ENCODE measurements around the gene RNF112. TPM values are rescaled to one million over a fixed set of nuclear protein-coding genes. Genes with fewer than 3 reads are reported as not detected.

The RNF112 gene
- total RNA-seq, 1 experiment from 2014 or later, result 0.10 TPM

GRCh38 chr17:19380481-19381301, 30.3 kb upstream of the RNF112 start:
- no TSS peak for BruUV-seq (replicated peaks)
- ChIA-PET POLR2A (no interaction called here), CTCF (no interaction called here)
- Histone ChIP-seq H3K4me3 (ENCODE audit: low read depth in 2 of 2, low read length in 2 of 2) (no peak overlapping the region), H3K4me1 (ENCODE audit: control insufficient read depth, insufficient read depth, low read length) (no peaks in the 10 kb centered on the region; the same call in 1 of the 2 replicates), H3K27me3 (ENCODE audit: control insufficient read depth, insufficient read depth, low read length) (no peaks in the 10 kb centered on the region), H3K36me3 (ENCODE audit: control insufficient read depth, insufficient read depth, low read length) (peaks cover 6% of the 10 kb centered on the region), H3K27ac (ENCODE audit: low read length) (no peak overlapping the region), H3K9me3 (ENCODE audit: control insufficient read depth, insufficient read depth, low read depth, low read length) (no peaks in the 10 kb centered on the region)
- no peak for DNase-seq (ENCODE audit: low read depth, low spot score)
- TF ChIP-seq CTCF (IDR thresholded peaks at IDR 0.05) (no peak), SIN3A (IDR thresholded peaks at IDR 0.05; ENCODE audit: borderline replicate concordance, insufficient read depth, low read depth, low read length) (no peak), TCF7L2 (IDR thresholded peaks at IDR 0.05; ENCODE audit: low read depth, low read length) (no peak), POLR2AphosphoS5 (IDR thresholded peaks at IDR 0.05; ENCODE audit: low read depth, low read length) (no peak)
- TF ChIP-seq, protein P1, sequence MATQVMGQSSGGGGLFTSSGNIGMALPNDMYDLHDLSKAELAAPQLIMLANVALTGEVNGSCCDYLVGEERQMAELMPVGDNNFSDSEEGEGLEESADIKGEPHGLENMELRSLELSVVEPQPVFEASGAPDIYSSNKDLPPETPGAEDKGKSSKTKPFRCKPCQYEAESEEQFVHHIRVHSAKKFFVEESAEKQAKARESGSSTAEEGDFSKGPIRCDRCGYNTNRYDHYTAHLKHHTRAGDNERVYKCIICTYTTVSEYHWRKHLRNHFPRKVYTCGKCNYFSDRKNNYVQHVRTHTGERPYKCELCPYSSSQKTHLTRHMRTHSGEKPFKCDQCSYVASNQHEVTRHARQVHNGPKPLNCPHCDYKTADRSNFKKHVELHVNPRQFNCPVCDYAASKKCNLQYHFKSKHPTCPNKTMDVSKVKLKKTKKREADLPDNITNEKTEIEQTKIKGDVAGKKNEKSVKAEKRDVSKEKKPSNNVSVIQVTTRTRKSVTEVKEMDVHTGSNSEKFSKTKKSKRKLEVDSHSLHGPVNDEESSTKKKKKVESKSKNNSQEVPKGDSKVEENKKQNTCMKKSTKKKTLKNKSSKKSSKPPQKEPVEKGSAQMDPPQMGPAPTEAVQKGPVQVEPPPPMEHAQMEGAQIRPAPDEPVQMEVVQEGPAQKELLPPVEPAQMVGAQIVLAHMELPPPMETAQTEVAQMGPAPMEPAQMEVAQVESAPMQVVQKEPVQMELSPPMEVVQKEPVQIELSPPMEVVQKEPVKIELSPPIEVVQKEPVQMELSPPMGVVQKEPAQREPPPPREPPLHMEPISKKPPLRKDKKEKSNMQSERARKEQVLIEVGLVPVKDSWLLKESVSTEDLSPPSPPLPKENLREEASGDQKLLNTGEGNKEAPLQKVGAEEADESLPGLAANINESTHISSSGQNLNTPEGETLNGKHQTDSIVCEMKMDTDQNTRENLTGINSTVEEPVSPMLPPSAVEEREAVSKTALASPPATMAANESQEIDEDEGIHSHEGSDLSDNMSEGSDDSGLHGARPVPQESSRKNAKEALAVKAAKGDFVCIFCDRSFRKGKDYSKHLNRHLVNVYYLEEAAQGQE (IDR thresholded peaks at IDR 0.05; ENCODE audit: insufficient read depth in 1 of 2, low read depth in 2 of 2, low read length in 1 of 2), result no peak
- intact Hi-C loops (cut with micrococcal nuclease; ENCODE audit: unreplicated experiment), result no loop called here
- in situ Hi-C loops (cut with HindIII; ENCODE audit: low pct_unique_long_range_greater_than_20kb, low sequenced_read_pairs), result no loop called here
- no peak for ATAC-seq

DNA sequence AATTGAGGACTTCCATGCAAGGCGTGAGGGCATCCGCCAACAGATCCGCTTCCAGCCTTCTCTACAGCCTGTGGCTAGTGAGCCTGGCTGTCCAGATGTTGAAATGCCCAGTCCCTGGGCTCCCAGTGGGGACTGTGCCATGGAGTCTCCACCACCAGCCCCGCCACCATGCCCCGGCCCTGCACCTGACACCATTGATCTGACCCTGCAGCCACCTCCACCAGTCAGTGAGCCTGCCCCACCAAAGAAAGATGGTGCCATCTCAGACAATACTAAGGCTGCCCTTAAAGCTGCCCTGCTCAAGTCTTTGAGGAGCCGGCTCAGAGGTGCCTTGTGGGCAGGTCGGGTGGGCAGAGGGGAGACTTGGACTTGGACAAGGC, 29.7 kb upstream of the RNF112 start:
- no peak for TF ChIP-seq POLR2AphosphoS5 (IDR thresholded peaks at IDR 0.05; ENCODE audit: low read depth, low read length)
- TF ChIP-seq, protein P1 (IDR thresholded peaks at IDR 0.05; ENCODE audit: insufficient read depth in 1 of 2, low read depth in 2 of 2, low read length in 1 of 2), result no peak
- intact Hi-C loops (cut with micrococcal nuclease; ENCODE audit: unreplicated experiment) (no loop called here), in situ Hi-C loops (cut with HindIII; ENCODE audit: low pct_unique_long_range_greater_than_20kb, low sequenced_read_pairs) (no loop called here)
- no peak for ATAC-seq
- peaks cover 6% of the 10 kb centered on the region for H3K36me3 ChIP-seq (ENCODE audit: control insufficient read depth, insufficient read depth, low read length)
- no peak for DNase-seq (ENCODE audit: low read depth, low spot score)
- peaks cover 4% of the 10 kb centered on the region; the same call in 1 of the 2 replicates for H3K4me1 ChIP-seq (ENCODE audit: control insufficient read depth, insufficient read depth, low read length)
- BruUV-seq (replicated peaks), result no TSS peak
- no peaks in the 10 kb centered on the region for H3K27me3 ChIP-seq (ENCODE audit: control insufficient read depth, insufficient read depth, low read length)
- H3K9me3 ChIP-seq (ENCODE audit: control insufficient read depth, insufficient read depth, low read depth, low read length), result no peaks in the 10 kb centered on the region
- ChIA-PET CTCF (no interaction called here), POLR2A (no interaction called here)
- H3K4me3 ChIP-seq (ENCODE audit: low read depth in 2 of 2, low read length in 2 of 2), result no peak overlapping the region
- H3K27ac ChIP-seq (ENCODE audit: low read length), result no peak overlapping the region
